Astrocyte of the cerebellum (primary cell): ENCODE data around the gene MAP3K14.
A peak's percentile ranks its signal among the peaks of the same experiment; 100 is the strongest.

Experiments used
- DNase-seq: peaks from one replicate; pipeline ENCODE4 v3.0.0-alpha.2; 2011; ENCODE audit warnings: low read depth
- H3K4me3 ChIP-seq: 2 replicates; pipeline ENCODE4 v1.5.1; 2011; ENCODE audit warnings: mild to moderate bottlenecking, low read depth, low read length, moderate library complexity
- in situ Hi-C: cut with HindIII; loops from 2 replicates; pipeline ENCODE4 v1.10.0; 2017; ENCODE audit warnings: low sequenced_read_pairs
- TF ChIP-seq, protein P1 (sequence below): IDR thresholded peaks from 2 replicates; pipeline ENCODE4 v1.5.1; 2012; ENCODE audit warnings: low read length, low read depth, moderate library complexity, mild to moderate bottlenecking; ENCODE audit errors: missing control alignments

The MAP3K14 gene

DNA sequence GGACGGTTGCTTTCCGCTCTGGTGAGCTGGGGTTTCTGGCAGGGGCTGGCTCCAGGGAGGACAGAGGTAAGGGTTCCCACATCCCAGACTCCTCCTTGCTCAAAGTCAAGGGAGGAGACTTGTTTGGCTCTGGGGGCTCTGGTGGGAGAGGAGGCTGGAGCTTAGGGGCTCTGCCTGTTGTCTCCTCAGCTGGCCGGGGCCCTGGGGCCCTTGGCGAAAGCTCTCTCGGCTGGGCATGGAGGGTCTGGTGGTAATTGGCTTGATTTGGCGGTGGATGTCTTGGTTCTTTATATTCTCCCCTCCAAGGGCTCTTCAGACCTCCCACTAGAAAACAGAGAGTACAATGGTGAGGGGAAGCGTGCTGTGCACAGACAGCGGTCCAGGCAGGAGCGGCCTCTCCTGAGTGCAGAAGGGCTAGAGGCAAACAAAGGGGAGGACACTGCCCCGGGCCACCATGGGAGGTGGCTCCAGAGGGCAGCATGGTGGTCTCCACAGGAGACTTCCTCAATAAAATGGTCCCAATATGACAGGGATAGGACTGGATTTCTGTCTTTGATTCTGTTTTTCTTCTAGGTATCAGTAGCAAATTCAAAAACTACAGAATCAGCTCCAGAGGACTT, 49.3 kb downstream of the MAP3K14 start:
- in situ Hi-C loops = no loop called here
- TF ChIP-seq, protein P1, sequence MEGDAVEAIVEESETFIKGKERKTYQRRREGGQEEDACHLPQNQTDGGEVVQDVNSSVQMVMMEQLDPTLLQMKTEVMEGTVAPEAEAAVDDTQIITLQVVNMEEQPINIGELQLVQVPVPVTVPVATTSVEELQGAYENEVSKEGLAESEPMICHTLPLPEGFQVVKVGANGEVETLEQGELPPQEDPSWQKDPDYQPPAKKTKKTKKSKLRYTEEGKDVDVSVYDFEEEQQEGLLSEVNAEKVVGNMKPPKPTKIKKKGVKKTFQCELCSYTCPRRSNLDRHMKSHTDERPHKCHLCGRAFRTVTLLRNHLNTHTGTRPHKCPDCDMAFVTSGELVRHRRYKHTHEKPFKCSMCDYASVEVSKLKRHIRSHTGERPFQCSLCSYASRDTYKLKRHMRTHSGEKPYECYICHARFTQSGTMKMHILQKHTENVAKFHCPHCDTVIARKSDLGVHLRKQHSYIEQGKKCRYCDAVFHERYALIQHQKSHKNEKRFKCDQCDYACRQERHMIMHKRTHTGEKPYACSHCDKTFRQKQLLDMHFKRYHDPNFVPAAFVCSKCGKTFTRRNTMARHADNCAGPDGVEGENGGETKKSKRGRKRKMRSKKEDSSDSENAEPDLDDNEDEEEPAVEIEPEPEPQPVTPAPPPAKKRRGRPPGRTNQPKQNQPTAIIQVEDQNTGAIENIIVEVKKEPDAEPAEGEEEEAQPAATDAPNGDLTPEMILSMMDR = no peak
- DNase-seq = no peak
- no peak overlapping the region for H3K4me3 ChIP-seq

DNA sequence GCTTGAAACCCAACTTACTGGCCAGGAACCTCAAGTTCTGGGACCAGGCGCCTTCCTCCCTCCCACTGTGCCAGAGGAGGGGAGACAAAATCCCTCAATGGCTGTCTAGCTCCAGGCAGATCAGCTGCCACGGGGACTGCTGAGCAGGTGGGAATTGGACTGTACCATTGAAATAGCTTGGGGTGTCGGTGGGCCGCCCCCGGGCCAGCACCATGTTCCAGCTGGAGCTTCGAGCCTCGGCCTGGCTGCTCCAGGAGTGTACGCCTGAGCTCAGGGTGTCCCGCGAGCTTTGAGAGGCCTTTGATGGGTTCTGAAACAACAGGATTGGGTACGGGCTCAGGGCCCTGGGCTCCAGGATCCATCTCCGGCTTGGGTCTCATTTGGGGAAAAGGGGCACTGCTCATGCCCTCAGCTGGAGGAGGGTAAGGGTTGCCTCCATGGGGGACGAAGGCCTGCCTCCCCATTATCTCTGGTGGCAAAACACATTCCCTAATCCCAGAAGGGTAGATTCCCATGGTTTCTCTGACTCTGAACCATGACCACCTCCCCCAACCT, 50.4 kb downstream of the MAP3K14 start:
- H3K4me3 ChIP-seq = no peak overlapping the region
- DNase-seq = no peak
- in situ Hi-C loops = no loop called here
- TF ChIP-seq, protein P1 = no peak

DNA sequence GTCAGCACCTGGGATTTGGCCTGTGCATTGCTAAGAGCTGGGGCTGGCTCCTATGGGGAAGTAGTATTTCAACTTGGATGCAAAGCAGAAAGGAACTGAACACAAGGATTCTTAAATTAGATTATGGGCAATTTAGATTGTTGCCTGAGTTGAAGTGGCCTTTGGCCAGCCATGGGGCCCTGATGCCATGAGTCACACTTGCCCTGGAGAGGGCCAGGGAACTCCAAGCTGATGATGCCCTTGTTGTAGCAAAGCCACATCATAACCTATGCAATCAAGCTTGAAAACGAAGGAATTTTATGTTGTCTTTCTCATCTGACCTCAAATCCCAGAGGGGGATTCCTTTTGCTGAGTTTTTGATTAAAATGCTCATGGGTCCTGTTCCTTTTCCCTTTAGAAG, 51.0 kb downstream of the MAP3K14 start:
- DNase-seq = peak; percentile 86

GRCh38 chr17:45264988-45265387, 51.8 kb downstream of the MAP3K14 start:
- in situ Hi-C loops = no loop called here
- DNase-seq = no peak
- no peak overlapping the region for H3K4me3 ChIP-seq
- TF ChIP-seq, protein P1 = no peak

More for the DNA sequence above, 51.0 kb downstream of the MAP3K14 start:
- in situ Hi-C loops = no loop called here
- H3K4me3 ChIP-seq = no peak overlapping the region
- TF ChIP-seq, protein P1 = no peak

GRCh38 chr17:45264430-45264829, 52.4 kb downstream of the MAP3K14 start:
- TF ChIP-seq, protein P1 = no peak
- H3K4me3 ChIP-seq = no peak overlapping the region
- DNase-seq = no peak
- in situ Hi-C loops = no loop called here

DNA sequence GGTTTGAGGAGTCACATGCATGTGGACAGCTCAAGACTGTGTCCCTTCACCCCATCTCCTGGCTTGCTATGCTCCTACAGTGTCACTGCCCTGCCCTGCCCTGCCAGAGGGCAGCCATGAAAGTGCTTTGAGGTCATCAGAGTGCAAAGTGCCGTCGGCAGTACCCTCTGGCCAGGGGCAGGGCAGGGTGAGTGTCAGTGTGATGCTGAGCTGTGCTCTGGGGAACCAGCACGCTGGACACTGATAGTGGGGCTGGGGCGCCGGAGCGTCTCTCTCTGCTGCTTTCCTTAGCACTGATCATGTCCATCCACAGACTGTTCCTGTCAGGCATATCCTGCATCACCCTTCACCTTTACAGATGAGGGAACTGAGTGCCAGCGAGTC, 53.4 kb downstream of the MAP3K14 start:
- in situ Hi-C loops = no loop called here
- no peak overlapping the region for H3K4me3 ChIP-seq
- no peak for DNase-seq
- TF ChIP-seq, protein P1 = no peak
